HepG2 (cell line): ENCODE results near the gene ZNF429. TPM values are rescaled to one million over a fixed set of nuclear protein-coding genes. Genes with fewer than 3 reads are reported as not detected.

Source experiments
- ATAC-seq: fragments of 200-7000 bp; cut with Tn5 transposase; 3 replicates; pipeline ENCODE4 v1.9.1; 2020; ENCODE audit warnings: mild to moderate bottlenecking, moderate library complexity
- BruUV-seq: library from RNA; stranded (reverse); fragments of 400-500 nt; replicated peaks from 2 replicates; lab custom pipeline; 2021; lab: Mats Ljungman, UMichigan
- CTCF ChIA-PET: fragments of 300-600 bp; formaldehyde crosslinking; extraction: SDS; loops from one replicate; lab custom pipeline; 2021; ENCODE audit warnings: low total read pairs, inconsistent platforms, low intra/inter-chr PET ratio; lab: Yijun Ruan, JAX
- POLR2A ChIA-PET: fragments of 350-600 bp; sonication (Branson Sonifier 250); formaldehyde crosslinking; loops from one replicate; lab custom pipeline; 2020; ENCODE audit warnings: antibody characterized with exemption, inconsistent platforms; lab: Yijun Ruan, JAX
- DNase-seq: peaks from one replicate; pipeline ENCODE4 v3.0.0-alpha.2; 2015; ENCODE audit warnings: low spot score
- FAIRE-seq: peaks from 3 replicates; lab custom pipeline; 2011; peaks lifted over from hg19 to GRCh38; lab: Jason Lieb, UNC
- H2AFZ ChIP-seq: one replicate; pipeline ENCODE4 v1.6.1; 2011; ENCODE audit warnings: low read length, inconsistent platforms
- H3K27ac ChIP-seq: fragments of 300-600 bp; 3 replicates; pipeline ENCODE4 v1.8.0; 2011; ENCODE audit warnings: mixed run types, mild to moderate bottlenecking, mixed read lengths, low read length, inconsistent platforms; ENCODE audit not compliant: insufficient read depth; ENCODE audit errors: extremely low read length
- H3K27me3 ChIP-seq, 2 experiments: fragments of 200-600 bp in 1 of 2; 2 replicates in 1 of 2; 3 replicates in 1 of 2; pipeline versions ENCODE4 v1.6.0 to v1.8.0; 2011; ENCODE audit warnings: low read length in 2 of 2, mild to moderate bottlenecking in 2 of 2, moderate library complexity in 2 of 2, inconsistent platforms in 1 of 2; ENCODE audit not compliant: insufficient read depth in 2 of 2, control insufficient read depth in 1 of 2
- H3K36me3 ChIP-seq, 2 experiments: fragments of 200-600 bp in 1 of 2; replicated peaks in 1 of 2; 2 replicates in 1 of 2; 3 replicates in 1 of 2; pipeline versions ENCODE4 v1.5.1 to v1.8.0; 2011; ENCODE audit warnings: low read length in 2 of 2, inconsistent platforms in 1 of 2; ENCODE audit not compliant: insufficient read depth in 2 of 2, control insufficient read depth in 1 of 2
- H3K4me1 ChIP-seq: 2 replicates; pipeline ENCODE4 v1.5.1; 2012; ENCODE audit warnings: low read length, inconsistent platforms; ENCODE audit not compliant: insufficient read depth
- H3K4me2 ChIP-seq: 2 replicates; pipeline ENCODE4 v1.6.0; 2011; ENCODE audit warnings: low read depth, low read length, inconsistent platforms
- H3K4me3 ChIP-seq, 3 experiments: fragments of 200-600 bp in 1 of 3; sonication (generic), shearing (Covaris generic) in 1 of 3; replicated peaks in 1 of 3; 2 replicates each; pipeline ENCODE4 v1.5.1; 2011 to 2016; ENCODE audit warnings: low read length in 3 of 3, inconsistent platforms in 2 of 3, low read depth in 2 of 3, mild to moderate bottlenecking in 2 of 3, control low read depth in 1 of 3, mixed read lengths in 1 of 3; ENCODE audit not compliant: insufficient read depth in 1 of 3
- H3K79me2 ChIP-seq: one replicate; pipeline ENCODE4 v1.6.1; 2011; ENCODE audit warnings: low read length, inconsistent platforms; ENCODE audit not compliant: insufficient read depth
- H3K9ac ChIP-seq: 2 replicates; pipeline ENCODE4 v1.6.0; 2011; ENCODE audit warnings: mild to moderate bottlenecking, low read depth, low read length, inconsistent platforms; ENCODE audit not compliant: insufficient read depth
- H3K9me3 ChIP-seq: 2 replicates; pipeline ENCODE4 v1.5.1; 2012; ENCODE audit warnings: mild to moderate bottlenecking, low read length
- H4K20me1 ChIP-seq: 2 replicates; pipeline ENCODE4 v1.6.0; 2011; ENCODE audit warnings: inconsistent platforms, mild to moderate bottlenecking, low read length, moderate library complexity; ENCODE audit not compliant: insufficient read depth
- CEBPB ChIP-seq: IDR thresholded peaks from 2 replicates; pipeline ENCODE4 v1.6.1; 2011; ENCODE audit warnings: low read depth, low read length, improper control_type of control experiment, borderline replicate concordance
- DZIP1 ChIP-seq: sonication (generic); formaldehyde crosslinking; IDR thresholded peaks from 2 replicates; pipeline ENCODE4 v1.5.0; 2020; ENCODE audit warnings: mild to moderate bottlenecking, missing genetic modification reagents
- ERF ChIP-seq: IDR thresholded peaks from 2 replicates; pipeline ENCODE4 v1.6.1; 2018; ENCODE audit warnings: missing biosample characterization, missing genetic modification reagents
- HNRNPK ChIP-seq: fragments of 200-400 bp; formaldehyde crosslinking; IDR thresholded peaks from 2 replicates; pipeline ENCODE4 v1.6.1; 2018; ENCODE audit warnings: low read length, low read depth, moderate library complexity, mild to moderate bottlenecking; ENCODE audit not compliant: poor library complexity, severe bottlenecking
- KAT2B ChIP-seq: fragments of 150-350 bp; IDR thresholded peaks from 2 replicates; pipeline ENCODE4 v1.6.1; 2014; ENCODE audit warnings: low read depth, low read length, borderline replicate concordance
- MTF1 ChIP-seq: sonication (generic); formaldehyde crosslinking; IDR thresholded peaks from 2 replicates; pipeline ENCODE4 v1.5.0; 2020; ENCODE audit warnings: missing genetic modification reagents
- NFIC ChIP-seq: IDR thresholded peaks from 2 replicates; pipeline ENCODE4 v1.6.1; 2012; ENCODE audit warnings: mild to moderate bottlenecking, low read length, inconsistent platforms
- RAD51 ChIP-seq: fragments of 450-650 bp; IDR thresholded peaks from 2 replicates; pipeline ENCODE4 v1.6.1; 2016; ENCODE audit warnings: borderline replicate concordance
- SMARCE1 ChIP-seq: fragments of 450-650 bp; IDR thresholded peaks from 2 replicates; pipeline ENCODE4 v1.6.1; 2017; ENCODE audit warnings: borderline replicate concordance
- ZNF256 ChIP-seq: sonication (generic); formaldehyde crosslinking; conservative IDR thresholded peaks from 2 replicates; pipeline ENCODE4 v1.4.0; 2020; ENCODE audit warnings: missing genetic modification reagents
- ZNF282 ChIP-seq: fragments of 450-650 bp; IDR thresholded peaks from 2 replicates; pipeline ENCODE4 v1.6.1; 2018; ENCODE audit not compliant: partially characterized antibody
- ZNF367 ChIP-seq: sonication (generic); formaldehyde crosslinking; IDR thresholded peaks from 2 replicates; pipeline ENCODE4 v1.4.0; 2020; ENCODE audit warnings: missing genetic modification reagents, borderline replicate concordance
- ZNF543 ChIP-seq: sonication (generic); formaldehyde crosslinking; IDR thresholded peaks from 2 replicates; pipeline ENCODE4 v1.4.0; 2020; ENCODE audit warnings: mild to moderate bottlenecking, missing genetic modification reagents
- ZNF850 ChIP-seq: sonication (generic); formaldehyde crosslinking; conservative IDR thresholded peaks from 2 replicates; pipeline ENCODE4 v1.9.0; 2021; ENCODE audit warnings: mild to moderate bottlenecking, missing genetic modification reagents
- ZNF879 ChIP-seq: sonication (generic); formaldehyde crosslinking; IDR thresholded peaks from 2 replicates; pipeline ENCODE4 v1.8.1; 2023; ENCODE audit warnings: missing genetic modification reagents
- ZNF883 ChIP-seq: sonication (generic); formaldehyde crosslinking; IDR thresholded peaks from 2 replicates; pipeline ENCODE4 v1.5.1; 2020; ENCODE audit warnings: mild to moderate bottlenecking, missing genetic modification reagents; ENCODE audit errors: not compliant biosample characterization
- WGBS: methylation state at CpG from one replicate; pipeline ENCODE4 v1.1.6; 2017; ENCODE audit warnings: low lambda C conversion rate; 5-methylcytosine and 5-hydroxymethylcytosine counted together
- in situ Hi-C: cut with HindIII; loops from 2 replicates; pipeline ENCODE4 v1.10.0; 2017; ENCODE audit warnings: low pct_unique_long_range_greater_than_20kb; ENCODE audit not compliant: extremely low pct_ligation_motif_present
- intact Hi-C: fragments of 100-400 bp; cut with micrococcal nuclease; formaldehyde crosslinking; loops from one replicate; pipeline ENCODE4 v1.10.0; 2022; ENCODE audit not compliant: unreplicated experiment
- polyA plus RNA-seq, 8 experiments: library from polyadenylated mRNA; depleted of rRNA in 3 of 8; stranded (reverse) in 7 of 8; unstranded in 1 of 8; fragments of >200 nt; fragmentation: Illumina TruSeq in 4 of 8; extraction: Trizol in 4 of 8; gene quantifications; 2 replicates each; pipeline versions ENCODE4 v1.2.1 to v1.2.3, GENCODE V29; 2011 to 2016; ENCODE audit warnings: low read depth in 4 of 8, missing spikeins in 1 of 8, mixed read lengths in 1 of 8; ENCODE audit not compliant: insufficient read depth in 1 of 8
- total RNA-seq, 5 experiments: library from RNA; depleted of rRNA; stranded (reverse); fragments of >200 nt; fragmentation: Illumina TruSeq; extraction: Trizol; gene quantifications; 2 replicates each; pipeline ENCODE4 v1.2.3, GENCODE V29; 2016; ENCODE audit warnings: low read depth in 1 of 5
- TF ChIP-seq, protein P1 (sequence below): sonication (generic); formaldehyde crosslinking; IDR thresholded peaks from 2 replicates; pipeline ENCODE4 v1.4.0; 2020; ENCODE audit warnings: mild to moderate bottlenecking, missing genetic modification reagents

The ZNF429 gene
- total and polyA plus RNA-seq, 2 of the 13 experiments (the other 11 are each of a cell fraction or from before 2014, with no cell fraction given) = 3.3 to 3.4 TPM

DNA sequence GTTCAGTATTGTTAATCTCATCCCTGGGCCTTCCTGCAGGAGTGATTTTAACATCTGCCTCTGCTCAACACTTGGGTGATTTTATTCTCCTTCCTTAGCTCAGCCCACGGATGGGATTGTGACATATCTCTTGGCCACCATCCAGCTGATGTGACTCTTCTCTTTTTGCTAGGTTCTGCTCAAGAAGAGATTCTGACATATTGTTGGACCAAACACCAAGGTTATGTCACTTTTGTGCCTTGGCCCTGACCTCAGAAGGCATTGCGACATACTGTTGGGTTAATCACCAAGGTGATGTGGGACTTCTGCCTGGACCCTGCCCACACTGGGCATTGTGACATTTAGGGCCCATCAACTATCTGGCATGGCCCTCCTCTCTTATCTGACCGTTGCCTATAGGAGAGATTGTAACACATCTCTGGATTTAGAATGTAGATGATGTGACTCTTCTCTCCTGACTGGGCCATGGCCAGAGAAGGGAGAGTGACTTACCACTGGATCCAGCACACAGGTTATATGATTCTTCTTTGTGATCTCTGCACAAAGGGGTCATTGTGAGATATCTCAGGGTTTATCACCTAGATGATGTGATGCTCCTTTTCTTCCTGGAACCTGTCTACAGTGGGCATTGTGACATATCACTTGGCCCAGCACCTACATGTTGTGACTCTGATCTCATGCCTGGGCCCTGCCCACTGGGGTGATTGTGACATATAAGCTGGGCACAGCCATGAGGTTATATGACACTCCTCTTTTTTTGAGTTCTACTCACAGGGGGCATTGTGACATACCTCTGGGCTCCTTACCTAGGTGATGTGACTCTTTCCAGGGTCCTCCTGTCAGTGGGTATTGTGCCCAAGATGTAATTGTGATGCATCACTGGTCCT is 88.8 kb downstream of the ZNF429 start:
- Histone ChIP-seq H3K27ac (no peak overlapping the region), H3K9ac (no peak overlapping the region), H3K9me3 (peaks cover 81% of the 10 kb centered on the region), H3K79me2 (no peaks in the 10 kb centered on the region), H3K4me2 (no peak overlapping the region), H3K27me3 (no peaks in the 10 kb centered on the region), H3K4me1 (no peaks in the 10 kb centered on the region), H3K36me3 (no peaks in the 10 kb centered on the region), H2AFZ (no peak overlapping the region), H4K20me1 (no peaks in the 10 kb centered on the region), H3K4me3 (no peak overlapping the region)
- TF ChIP-seq ZNF282 (no peak), SMARCE1 (no peak), ZNF850 (no peak), CEBPB (peak; percentile 78), ZNF543 (CRISPR knock-in tag) (no peak), HNRNPK (no peak), MTF1 (no peak), ZNF883 (CRISPR knock-in tag) (no peak)
- WGBS = 0% methylated on average over 2 of the region's 3 CpGs
- in situ Hi-C loops = no loop called here
- no peak for ATAC-seq
- intact Hi-C loops = no loop called here
- FAIRE-seq = no peak
- ChIA-PET POLR2A (no interaction called here), CTCF (no interaction called here)
- DNase-seq = no peak
- BruUV-seq = no TSS peak

- Histone ChIP-seq H3K4me3 (no peak overlapping the region), H2AFZ (no peak overlapping the region), H4K20me1 (no peaks in the 10 kb centered on the region), H3K9ac (no peak overlapping the region), H3K36me3 (no peaks in the 10 kb centered on the region), H3K4me2 (no peak overlapping the region), H3K79me2 (no peaks in the 10 kb centered on the region), H3K27ac (no peak overlapping the region), H3K27me3 (no peaks in the 10 kb centered on the region; a peak in 1 of 5 replicates), H3K4me1 (no peaks in the 10 kb centered on the region), H3K9me3 (peaks cover 79% of the 10 kb centered on the region)
- ATAC-seq (no peak), FAIRE-seq (no peak), DNase-seq (no peak)
- in situ Hi-C loops = no loop called here
- ChIA-PET POLR2A (no interaction called here), CTCF (no interaction called here)
- intact Hi-C loops = no loop called here
- WGBS = 23% methylated on average over 4 of the region's 4 CpGs
- BruUV-seq = no TSS peak
- TF ChIP-seq RAD51 = peak; percentile 80
- TF ChIP-seq, protein P1, sequence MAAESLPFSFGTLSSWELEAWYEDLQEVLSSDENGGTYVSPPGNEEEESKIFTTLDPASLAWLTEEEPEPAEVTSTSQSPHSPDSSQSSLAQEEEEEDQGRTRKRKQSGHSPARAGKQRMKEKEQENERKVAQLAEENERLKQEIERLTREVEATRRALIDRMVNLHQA (CRISPR knock-in tag) = no peak
- TF ChIP-seq NFIC = no peak
- no peak for TF ChIP-seq DZIP1 (CRISPR knock-in tag)
- TF ChIP-seq ERF = no peak
- TF ChIP-seq ZNF367 = no peak
- no peak for TF ChIP-seq ZNF879 (CRISPR knock-in tag)
- TF ChIP-seq KAT2B = no peak
- TF ChIP-seq ZNF256 (CRISPR knock-in tag) = no peak
Observed at GRCh38 chr19:21595185-21595584, 89.8 kb downstream of the ZNF429 start.
